Retinal pigment epithelial cell (primary cell): Measurements from ENCODE around the gene TBX3.
A peak's percentile ranks its signal among the peaks of the same experiment; 100 is the strongest.

Experiments used
- DNase-seq: peaks from one replicate; pipeline ENCODE4 v3.0.0-alpha.2; 2010; ENCODE audit warnings: low read depth
- H3K4me3 ChIP-seq: 2 replicates; pipeline ENCODE4 v1.5.1; 2011; ENCODE audit warnings: mild to moderate bottlenecking, low read length, control low read depth, moderate library complexity
- TF ChIP-seq, protein P1 (sequence below): conservative IDR thresholded peaks from 2 replicates; pipeline ENCODE4 v1.5.1; 2011; ENCODE audit warnings: low read depth, low read length, control low read depth, inconsistent platforms

The TBX3 gene

GRCh38 chr12:114667669-114668150 is 16.3 kb downstream of the TBX3 start:
- TF ChIP-seq, protein P1, sequence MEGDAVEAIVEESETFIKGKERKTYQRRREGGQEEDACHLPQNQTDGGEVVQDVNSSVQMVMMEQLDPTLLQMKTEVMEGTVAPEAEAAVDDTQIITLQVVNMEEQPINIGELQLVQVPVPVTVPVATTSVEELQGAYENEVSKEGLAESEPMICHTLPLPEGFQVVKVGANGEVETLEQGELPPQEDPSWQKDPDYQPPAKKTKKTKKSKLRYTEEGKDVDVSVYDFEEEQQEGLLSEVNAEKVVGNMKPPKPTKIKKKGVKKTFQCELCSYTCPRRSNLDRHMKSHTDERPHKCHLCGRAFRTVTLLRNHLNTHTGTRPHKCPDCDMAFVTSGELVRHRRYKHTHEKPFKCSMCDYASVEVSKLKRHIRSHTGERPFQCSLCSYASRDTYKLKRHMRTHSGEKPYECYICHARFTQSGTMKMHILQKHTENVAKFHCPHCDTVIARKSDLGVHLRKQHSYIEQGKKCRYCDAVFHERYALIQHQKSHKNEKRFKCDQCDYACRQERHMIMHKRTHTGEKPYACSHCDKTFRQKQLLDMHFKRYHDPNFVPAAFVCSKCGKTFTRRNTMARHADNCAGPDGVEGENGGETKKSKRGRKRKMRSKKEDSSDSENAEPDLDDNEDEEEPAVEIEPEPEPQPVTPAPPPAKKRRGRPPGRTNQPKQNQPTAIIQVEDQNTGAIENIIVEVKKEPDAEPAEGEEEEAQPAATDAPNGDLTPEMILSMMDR = no peak
- no peak for DNase-seq
- no peak overlapping the region for H3K4me3 ChIP-seq

DNA sequence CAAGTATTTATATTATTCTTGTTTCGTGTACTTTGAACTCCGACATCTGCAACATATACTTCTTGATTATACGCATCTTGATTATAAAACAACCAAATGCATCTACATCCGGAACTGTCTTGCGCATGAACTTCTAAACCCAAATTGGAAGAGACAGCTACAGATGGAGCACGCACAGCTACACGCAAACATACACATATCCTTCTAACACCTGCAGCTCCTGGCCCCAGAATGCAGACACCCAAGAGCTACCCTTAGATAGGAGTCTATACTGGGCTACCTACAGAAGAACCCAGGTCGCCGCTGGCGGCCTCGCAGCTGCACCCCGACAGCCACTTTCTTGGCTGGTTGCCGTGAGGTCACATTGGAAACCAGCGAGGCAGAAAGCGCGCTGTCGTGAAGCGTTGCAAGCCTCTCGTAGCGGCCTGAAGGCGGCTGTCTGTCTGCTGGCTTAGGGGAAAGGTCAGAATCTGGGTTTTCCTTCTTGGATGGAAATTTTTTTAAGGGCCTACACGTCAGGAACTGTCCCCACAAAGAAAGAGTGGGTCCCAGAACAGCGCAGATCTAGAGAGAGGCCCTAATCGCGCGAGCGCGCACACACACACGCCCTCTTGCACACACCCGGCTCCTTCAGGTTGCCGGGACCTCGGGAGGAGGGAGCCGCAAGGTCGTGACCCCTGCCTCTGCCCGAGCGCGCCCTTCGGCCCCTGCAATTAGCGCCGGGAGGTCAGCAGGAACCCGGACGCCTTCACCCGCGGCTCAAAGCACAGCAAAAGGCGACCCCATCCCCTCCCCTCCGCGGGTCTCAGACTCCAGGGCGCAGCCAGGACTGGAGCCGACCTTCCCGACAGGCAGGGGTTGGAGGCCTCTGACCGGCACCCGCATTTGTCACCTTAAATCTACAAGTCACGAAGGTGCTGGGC is 17.0 kb downstream of the TBX3 start:
- DNase-seq = no peak
- no peak overlapping the region for H3K4me3 ChIP-seq
- TF ChIP-seq, protein P1 = no peak

DNA sequence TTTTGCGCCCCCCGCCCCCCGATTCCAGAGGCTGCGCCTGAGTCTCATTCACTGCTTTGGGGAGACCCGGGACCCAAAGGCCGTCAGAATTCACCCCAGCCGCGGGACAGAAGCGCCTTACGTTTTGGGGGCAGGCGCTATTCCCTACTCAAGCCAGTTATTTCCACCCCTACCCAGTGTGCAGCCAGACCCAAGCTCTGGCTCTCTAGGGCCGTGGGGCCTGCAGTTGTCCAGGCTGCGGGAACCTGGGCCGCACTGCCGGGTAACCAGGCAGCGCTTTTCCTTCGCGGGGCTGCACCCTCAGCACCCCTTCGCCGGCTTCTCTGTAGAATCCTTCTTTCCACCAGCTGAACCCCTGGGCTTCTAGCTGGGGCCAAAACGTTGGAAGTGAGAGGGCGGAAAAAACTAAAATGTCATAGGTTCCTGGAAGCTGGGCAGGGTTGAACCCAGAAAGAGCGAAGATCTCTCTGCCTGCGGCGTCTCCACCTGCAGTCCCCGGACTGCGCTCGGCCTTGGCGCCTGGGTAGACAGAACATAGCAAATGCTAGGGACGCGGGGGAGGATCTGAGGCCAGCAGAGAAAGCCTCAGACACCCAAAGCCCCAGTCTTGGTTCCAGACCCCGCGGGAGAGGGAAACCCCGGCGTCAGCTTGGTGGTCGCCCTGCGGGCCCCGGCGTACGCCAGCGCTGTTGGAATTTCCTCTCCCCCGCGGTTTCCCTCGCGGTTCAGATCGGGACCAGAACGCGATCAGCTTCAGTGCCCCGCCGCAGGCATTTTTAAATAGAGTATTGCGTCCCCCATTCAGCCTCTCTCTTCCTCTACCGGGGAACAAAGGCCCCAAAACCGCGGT is 18.3 kb downstream of the TBX3 start:
- TF ChIP-seq, protein P1 = no peak
- DNase-seq = no peak
- no peak overlapping the region for H3K4me3 ChIP-seq

DNA sequence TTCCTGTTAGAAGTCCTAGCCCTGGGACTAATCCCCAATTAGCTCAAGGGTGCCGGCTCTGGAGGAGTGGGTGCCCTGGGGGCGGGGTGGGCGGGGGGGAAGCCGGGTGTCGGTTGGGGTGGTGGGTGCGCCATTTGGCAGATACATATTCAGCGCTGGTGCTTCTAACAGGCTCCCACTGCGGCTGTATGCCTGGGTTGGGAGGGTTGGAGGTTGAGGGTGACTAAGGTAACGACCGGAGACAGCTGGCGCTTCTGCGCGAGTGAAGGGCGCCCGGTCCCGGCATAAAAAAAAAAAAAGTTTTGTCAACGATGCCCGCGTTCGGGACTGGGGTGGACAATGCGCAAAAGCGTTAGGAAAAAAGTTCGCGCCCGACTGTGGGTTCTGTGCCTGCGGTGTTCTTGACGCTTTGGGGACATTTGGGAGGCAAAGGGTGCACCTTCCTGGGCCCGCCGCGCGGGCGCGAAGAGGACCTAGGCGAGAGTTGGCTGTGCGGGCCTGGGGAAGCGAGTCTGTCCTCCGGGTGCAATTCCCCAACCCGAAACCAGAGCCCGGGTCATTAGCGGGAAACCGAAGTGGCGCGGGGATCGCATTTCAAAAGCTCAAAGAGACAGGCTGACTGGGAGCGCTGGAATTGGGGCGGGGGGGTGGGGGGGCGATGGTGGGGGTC is 19.2 kb downstream of the TBX3 start:
- no peak for DNase-seq
- no peak overlapping the region for H3K4me3 ChIP-seq
- TF ChIP-seq, protein P1 = no peak

DNA sequence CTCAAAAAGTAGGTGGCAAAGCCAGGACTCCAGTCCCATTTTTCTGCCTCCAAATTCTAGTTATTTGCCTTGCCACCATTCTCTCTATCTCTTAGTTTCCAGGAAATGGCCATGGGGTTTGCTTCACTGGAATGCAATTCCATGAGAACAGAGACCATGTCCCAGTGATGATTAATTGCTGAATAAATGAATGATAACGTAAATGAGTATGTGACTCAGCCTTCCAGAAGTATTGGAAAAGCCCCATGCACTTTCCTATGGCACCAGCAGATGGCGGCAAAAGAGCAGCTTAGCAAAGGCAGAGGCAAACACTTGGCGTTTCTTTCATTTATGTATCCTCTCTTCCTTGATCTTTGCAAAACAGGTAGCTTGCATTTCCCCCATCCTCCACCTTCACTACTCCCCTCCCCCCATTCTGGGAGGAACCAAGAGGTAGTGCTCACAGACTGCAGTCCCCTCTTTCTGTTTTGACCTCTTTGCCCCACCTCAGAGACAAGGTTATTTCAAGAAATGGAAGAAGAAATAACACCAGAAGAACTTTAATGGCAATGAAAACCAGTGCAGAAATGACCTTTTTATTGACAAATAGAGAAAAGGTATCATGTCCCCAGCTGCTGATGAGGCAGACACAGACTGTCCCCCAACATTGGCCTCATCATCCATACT is 21.3 kb downstream of the TBX3 start:
- no peak overlapping the region for H3K4me3 ChIP-seq
- DNase-seq = no peak
- TF ChIP-seq, protein P1 = peak; percentile 94

GRCh38 chr12:114661245-114661644 is 22.7 kb downstream of the TBX3 start:
- no peak for DNase-seq
- TF ChIP-seq, protein P1 = no peak
- no peak overlapping the region for H3K4me3 ChIP-seq
